Ovary (tissue), 9 donors: ENCODE measurements around the gene GULP1. TPM values are rescaled to one million over a fixed set of nuclear protein-coding genes. Genes with fewer than 3 reads are reported as not detected.

Source experiments
- DNase-seq, 5 donors: peaks; one replicate each; pipeline ENCODE4 v3.0.0-alpha.2; 2019 to 2020
- H3K27ac ChIP-seq, 2 donors: fragments of 200-600 bp; one replicate each; pipeline versions ENCODE4 v1.5.1 to v1.8.0; 2019 to 2022
- H3K27me3 ChIP-seq: fragments of 200-600 bp; one replicate; pipeline ENCODE4 v1.8.0; 2022
- H3K36me3 ChIP-seq: fragments of 200-600 bp; sonication (generic); one replicate; pipeline ENCODE4 v1.5.1; 2019
- H3K4me1 ChIP-seq: one replicate; pipeline ENCODE4 v1.8.1; 2013; ENCODE audit warnings: mild to moderate bottlenecking, moderate library complexity; ENCODE audit not compliant: insufficient read depth
- H3K4me3 ChIP-seq: fragments of 200-600 bp; sonication (generic); one replicate; pipeline ENCODE4 v1.5.1; 2017
- H3K9me3 ChIP-seq, 2 donors: fragments of 200-600 bp in 1 of 2; sonication (generic) in 1 of 2; one replicate each; pipeline versions ENCODE4 v1.5.1 to v1.8.1; 2013 to 2019; ENCODE audit warnings: mild to moderate bottlenecking in 1 of 2, moderate library complexity in 1 of 2
- EP300 ChIP-seq: sonication (generic); formaldehyde crosslinking; IDR thresholded peaks from one replicate; pipeline ENCODE4 v1.6.1; 2017; ENCODE audit warnings: antibody characterized with exemption
- POLR2A ChIP-seq: fragments of 450-650 bp; IDR thresholded peaks from one replicate; pipeline ENCODE4 v1.6.1; 2017; ENCODE audit warnings: antibody characterized with exemption, mild to moderate bottlenecking, moderate library complexity
- WGBS, 3 donors: extraction: QIAGEN DNeasy Blood & Tissue Kit in 1 of 3; methylation state at CpG; one replicate each; pipeline versions ENCODE4 v1.1.5 to v1.1.7; 2013 to 2017; 5-methylcytosine and 5-hydroxymethylcytosine counted together
- intact Hi-C, 4 donors: fragments of 100-400 bp; cut with DNase I; formaldehyde crosslinking; loops; one replicate each; pipeline versions ENCODE4 v1.11.0 to v1.15.1; 2022 to 2023
- polyA plus RNA-seq, 2 donors: library from polyadenylated mRNA; stranded (reverse); fragments of 200-250 nt in 1 of 2; fragments of 350-450 nt in 1 of 2; fragmentation: Illumina TruSeq in 1 of 2; extraction: RNeasy Lipid Tissue Mini Kit (QIAGEN cat#74804) in 1 of 2; gene quantifications; one replicate each; pipeline ENCODE4 v1.2.3, GENCODE V29; 2013 to 2014
- total RNA-seq, 7 donors: library from RNA; depleted of rRNA in 2 of 7; stranded (reverse); fragments of >200 nt in 2 of 7; fragmentation: NEBNext Ultra II Directional in 3 of 7; extraction: Animal tissue kit (Norgen Biotek cat#: 25700) in 3 of 7; gene quantifications; one replicate each; pipeline versions ENCODE4 v1.1.0 to v1.2.4, GENCODE V29; 2016 to 2023
- TF ChIP-seq, protein P1 (sequence below), 3 donors: fragments of 450-650 bp in 2 of 3; fragments of 200-600 bp in 1 of 3; IDR thresholded peaks; one replicate each; pipeline versions ENCODE4 v1.5.1 to v1.8.0; 2016 to 2022; ENCODE audit warnings: antibody characterized with exemption in 3 of 3, mild to moderate bottlenecking in 1 of 3
- donor health status: DM: no; HTN: no; CAD: no; lungs with moderate emphysema.
- donor health status: DM: no; HTN: no; CAD: no.
- donor health status: Bipolar disorder and iron deficiency.
- donor health status: DM: yes; HTN: yes; CAD: no.
- donor health status: DM: no; HTN: no; CAD: no.
- donor health status: DM: yes; HTN: yes; CAD: no.

Gene GULP1
- total and polyA plus RNA-seq, 9 donors = 22.3 to 57.7 (median 42.9) TPM

- intact Hi-C loops = no loop called here
- H3K4me3 ChIP-seq = no peak overlapping the region
- no peaks in the 10 kb centered on the region for H3K27me3 ChIP-seq
- no peaks in the 10 kb centered on the region for H3K9me3 ChIP-seq
- H3K27ac ChIP-seq = no peak overlapping the region
- peaks cover 1% of the 10 kb centered on the region for H3K4me1 ChIP-seq
- WGBS, 3 donors = 70 to 74% (median 73%) methylated on average over 3 of the region's 3 CpGs
- no peaks in the 10 kb centered on the region for H3K36me3 ChIP-seq
- DNase-seq = no peak
- TF ChIP-seq, protein P1, sequence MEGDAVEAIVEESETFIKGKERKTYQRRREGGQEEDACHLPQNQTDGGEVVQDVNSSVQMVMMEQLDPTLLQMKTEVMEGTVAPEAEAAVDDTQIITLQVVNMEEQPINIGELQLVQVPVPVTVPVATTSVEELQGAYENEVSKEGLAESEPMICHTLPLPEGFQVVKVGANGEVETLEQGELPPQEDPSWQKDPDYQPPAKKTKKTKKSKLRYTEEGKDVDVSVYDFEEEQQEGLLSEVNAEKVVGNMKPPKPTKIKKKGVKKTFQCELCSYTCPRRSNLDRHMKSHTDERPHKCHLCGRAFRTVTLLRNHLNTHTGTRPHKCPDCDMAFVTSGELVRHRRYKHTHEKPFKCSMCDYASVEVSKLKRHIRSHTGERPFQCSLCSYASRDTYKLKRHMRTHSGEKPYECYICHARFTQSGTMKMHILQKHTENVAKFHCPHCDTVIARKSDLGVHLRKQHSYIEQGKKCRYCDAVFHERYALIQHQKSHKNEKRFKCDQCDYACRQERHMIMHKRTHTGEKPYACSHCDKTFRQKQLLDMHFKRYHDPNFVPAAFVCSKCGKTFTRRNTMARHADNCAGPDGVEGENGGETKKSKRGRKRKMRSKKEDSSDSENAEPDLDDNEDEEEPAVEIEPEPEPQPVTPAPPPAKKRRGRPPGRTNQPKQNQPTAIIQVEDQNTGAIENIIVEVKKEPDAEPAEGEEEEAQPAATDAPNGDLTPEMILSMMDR (IDR thresholded peaks at IDR 0.05) = no peak
- TF ChIP-seq EP300 (no peak), POLR2A (no peak)
Measured at GRCh38 chr2:188369365-188369764, 77.7 kb downstream of the GULP1 start.

DNA sequence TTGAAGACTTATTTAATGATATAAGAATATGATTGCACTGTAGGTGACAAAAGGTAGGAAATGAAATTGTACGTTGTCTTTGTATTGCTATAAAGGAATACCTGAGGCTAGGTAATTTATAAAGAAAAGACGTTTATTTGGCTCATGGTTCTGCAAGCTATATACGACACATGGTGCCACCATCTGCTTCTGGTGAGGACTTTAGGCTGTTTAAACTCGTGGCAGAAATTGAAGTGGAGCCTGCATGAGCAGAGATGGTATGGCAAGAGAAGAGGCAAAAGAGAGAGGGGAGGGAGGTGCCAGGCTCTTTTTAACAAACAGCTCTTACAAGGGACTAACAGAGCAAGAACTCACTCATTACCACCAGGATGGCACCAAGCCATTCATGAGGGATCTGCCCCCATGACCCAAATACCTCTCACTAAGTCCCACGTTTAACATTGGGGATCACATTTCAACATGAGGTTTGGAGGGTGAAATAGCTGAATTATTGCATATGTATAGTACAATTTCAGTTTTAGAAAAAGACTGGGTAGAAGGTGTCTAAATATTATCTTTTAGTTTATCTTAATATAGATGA, 86.8 kb downstream of the GULP1 start:
- 82 to 85% (median 85%) methylated on average over 5 of the region's 5 CpGs for WGBS, 3 donors

GRCh38 chr2:188379748-188380147, 88.1 kb downstream of the GULP1 start:
- Histone ChIP-seq H3K4me3 (no peak overlapping the region), H3K36me3 (no peaks in the 10 kb centered on the region), H3K4me1 (peaks cover 4% of the 10 kb centered on the region), H3K27me3 (no peaks in the 10 kb centered on the region), H3K27ac (no peak overlapping the region), H3K9me3 (no peaks in the 10 kb centered on the region)
- WGBS, 3 donors = 92 to 94% (median 93%) methylated on average over 3 of the region's 3 CpGs
- TF ChIP-seq POLR2A (no peak), EP300 (no peak)
- TF ChIP-seq, protein P1 (IDR thresholded peaks at IDR 0.05) = no peak
- DNase-seq = no peak
- intact Hi-C loops = no loop called here

More for the DNA sequence above, 86.8 kb downstream of the GULP1 start:
- TF ChIP-seq, protein P1 (IDR thresholded peaks at IDR 0.05) = no peak
- TF ChIP-seq POLR2A (no peak), EP300 (no peak)
- Histone ChIP-seq H3K27me3 (no peaks in the 10 kb centered on the region), H3K27ac (no peak overlapping the region), H3K36me3 (no peaks in the 10 kb centered on the region), H3K4me1 (peaks cover 4% of the 10 kb centered on the region), H3K4me3 (no peak overlapping the region), H3K9me3 (no peaks in the 10 kb centered on the region)
- DNase-seq = no peak
- intact Hi-C loops = no loop called here

- H3K9me3 ChIP-seq = no peaks in the 10 kb centered on the region
- no peaks in the 10 kb centered on the region for H3K36me3 ChIP-seq
- no peak for TF ChIP-seq POLR2A
- no peak for TF ChIP-seq EP300
- TF ChIP-seq, protein P1 (IDR thresholded peaks at IDR 0.05) = no peak
- 77 to 85% (median 79%) methylated on average over 2 of the region's 2 CpGs for WGBS, 3 donors
- no peak for DNase-seq
- intact Hi-C loops = no loop called here
- peaks cover 4% of the 10 kb centered on the region for H3K4me1 ChIP-seq
- H3K27ac ChIP-seq = no peak overlapping the region
- no peak overlapping the region for H3K4me3 ChIP-seq
- H3K27me3 ChIP-seq = no peaks in the 10 kb centered on the region
Measured at GRCh38 chr2:188380280-188380679, 88.6 kb downstream of the GULP1 start.
